ENCODE results near the gene CBLN3.

DNA sequence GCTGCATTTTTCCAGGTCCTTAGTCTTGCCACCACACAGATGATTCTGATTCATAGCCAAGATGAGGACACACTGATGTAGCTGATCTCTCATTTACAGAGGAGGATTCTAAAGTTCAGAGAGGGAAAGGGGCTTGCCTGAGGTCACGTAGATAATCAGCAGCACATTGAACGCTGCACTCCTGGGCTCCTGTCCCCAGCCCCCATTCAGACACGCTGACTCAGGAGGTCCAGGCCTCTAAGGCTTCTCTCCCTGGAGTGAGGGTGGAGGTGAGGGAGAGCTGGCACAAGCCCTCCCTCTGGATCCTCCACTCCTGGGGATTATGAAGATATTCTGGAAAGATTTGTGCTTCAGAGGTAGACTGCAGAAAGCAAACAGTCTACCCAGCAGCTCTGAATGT is 51.1 kb downstream of the CBLN3 start:
- TF ChIP-seq, protein P1, sequence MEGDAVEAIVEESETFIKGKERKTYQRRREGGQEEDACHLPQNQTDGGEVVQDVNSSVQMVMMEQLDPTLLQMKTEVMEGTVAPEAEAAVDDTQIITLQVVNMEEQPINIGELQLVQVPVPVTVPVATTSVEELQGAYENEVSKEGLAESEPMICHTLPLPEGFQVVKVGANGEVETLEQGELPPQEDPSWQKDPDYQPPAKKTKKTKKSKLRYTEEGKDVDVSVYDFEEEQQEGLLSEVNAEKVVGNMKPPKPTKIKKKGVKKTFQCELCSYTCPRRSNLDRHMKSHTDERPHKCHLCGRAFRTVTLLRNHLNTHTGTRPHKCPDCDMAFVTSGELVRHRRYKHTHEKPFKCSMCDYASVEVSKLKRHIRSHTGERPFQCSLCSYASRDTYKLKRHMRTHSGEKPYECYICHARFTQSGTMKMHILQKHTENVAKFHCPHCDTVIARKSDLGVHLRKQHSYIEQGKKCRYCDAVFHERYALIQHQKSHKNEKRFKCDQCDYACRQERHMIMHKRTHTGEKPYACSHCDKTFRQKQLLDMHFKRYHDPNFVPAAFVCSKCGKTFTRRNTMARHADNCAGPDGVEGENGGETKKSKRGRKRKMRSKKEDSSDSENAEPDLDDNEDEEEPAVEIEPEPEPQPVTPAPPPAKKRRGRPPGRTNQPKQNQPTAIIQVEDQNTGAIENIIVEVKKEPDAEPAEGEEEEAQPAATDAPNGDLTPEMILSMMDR (IDR thresholded peaks at IDR 0.05), result no peak
- TF ChIP-seq POLR2AphosphoS5 (IDR thresholded peaks at IDR 0.05), result no peak

Measured in stomach (tissue), 4 donors.